Measurements from ENCODE around the gene RCOR2. TPM values are rescaled to one million over a fixed set of nuclear protein-coding genes. Genes with fewer than 3 reads are reported as not detected.

Gene RCOR2
- total and polyA plus RNA-seq, 2 of the 13 experiments (the other 11 are each of a cell fraction or from before 2014, with no cell fraction given) = 8.3 to 8.5 TPM

DNA sequence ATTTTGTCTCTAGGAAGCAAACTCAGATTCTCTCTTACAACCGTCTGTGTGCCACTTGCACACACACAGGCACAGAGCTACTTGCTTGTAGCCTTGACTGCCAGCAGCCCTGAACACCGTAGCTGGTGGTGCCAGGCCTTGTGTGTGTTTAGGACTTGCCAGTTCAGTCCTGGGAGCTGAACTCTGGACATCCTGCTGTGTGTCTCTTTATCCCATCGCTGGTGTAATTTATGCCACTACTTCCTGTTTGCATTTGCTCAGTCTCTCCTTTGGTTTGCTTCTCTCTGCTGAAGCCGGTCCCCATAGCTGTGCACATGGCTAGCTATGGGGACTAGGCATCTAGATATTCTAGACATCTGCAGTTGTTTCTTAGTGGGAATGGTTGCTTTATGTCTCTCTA is 54.0 kb downstream of the RCOR2 start (continued):
- TF ChIP-seq MATR3 (CRISPR knock-in tag; IDR thresholded peaks at IDR 0.05) = no peak
- no peak for TF ChIP-seq ZMAT3 (CRISPR knock-in tag; conservative IDR thresholded peaks at IDR 0.05)
- TF ChIP-seq MYNN (CRISPR knock-in tag; IDR thresholded peaks at IDR 0.05; ENCODE audit: low read depth) = no peak
- TF ChIP-seq CBX1 (IDR thresholded peaks at IDR 0.05; ENCODE audit: low read depth) = no peak
- TF ChIP-seq ZNF672 (CRISPR knock-in tag; IDR thresholded peaks at IDR 0.05) = no peak
- TF ChIP-seq GATAD2A (CRISPR knock-in tag; IDR thresholded peaks at IDR 0.05) = peak; percentile 76
- TF ChIP-seq ZNF331 (CRISPR knock-in tag; IDR thresholded peaks at IDR 0.05) = peak; percentile 42; the same call in 1 of the 2 replicates
- no peak for TF ChIP-seq ZNF326 (CRISPR knock-in tag; IDR thresholded peaks at IDR 0.05; ENCODE audit: borderline replicate concordance)
- TF ChIP-seq FOXM1 (CRISPR knock-in tag; IDR thresholded peaks at IDR 0.05) = no peak
- peak; percentile 42; the same call in 1 of the 2 replicates for TF ChIP-seq ZNF792 (CRISPR knock-in tag; IDR thresholded peaks at IDR 0.05)
- TF ChIP-seq FOSL2 (CRISPR knock-in tag; IDR thresholded peaks at IDR 0.05) = 0 out of 2 replicates have a peak, but pooled peaks have one; percentile 18
- TF ChIP-seq, protein P1, sequence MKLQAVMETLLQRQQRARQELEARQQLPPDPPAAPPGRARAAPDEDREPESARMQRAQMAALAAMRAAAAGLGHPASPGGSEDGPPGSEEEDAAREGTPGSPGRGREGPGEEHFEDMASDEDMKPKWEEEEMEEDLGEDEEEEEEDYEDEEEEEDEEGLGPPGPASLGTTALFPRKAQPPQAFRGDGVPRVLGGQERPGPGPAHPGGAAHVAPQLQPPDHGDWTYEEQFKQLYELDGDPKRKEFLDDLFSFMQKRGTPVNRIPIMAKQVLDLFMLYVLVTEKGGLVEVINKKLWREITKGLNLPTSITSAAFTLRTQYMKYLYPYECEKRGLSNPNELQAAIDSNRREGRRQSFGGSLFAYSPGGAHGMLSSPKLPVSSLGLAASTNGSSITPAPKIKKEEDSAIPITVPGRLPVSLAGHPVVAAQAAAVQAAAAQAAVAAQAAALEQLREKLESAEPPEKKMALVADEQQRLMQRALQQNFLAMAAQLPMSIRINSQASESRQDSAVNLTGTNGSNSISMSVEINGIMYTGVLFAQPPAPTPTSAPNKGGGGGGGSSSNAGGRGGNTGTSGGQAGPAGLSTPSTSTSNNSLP (IDR thresholded peaks at IDR 0.05; ENCODE audit: low read depth, low read length) = 0 out of 2 replicates have a peak, but pooled peaks have one; percentile 25
- TF ChIP-seq, protein P2, sequence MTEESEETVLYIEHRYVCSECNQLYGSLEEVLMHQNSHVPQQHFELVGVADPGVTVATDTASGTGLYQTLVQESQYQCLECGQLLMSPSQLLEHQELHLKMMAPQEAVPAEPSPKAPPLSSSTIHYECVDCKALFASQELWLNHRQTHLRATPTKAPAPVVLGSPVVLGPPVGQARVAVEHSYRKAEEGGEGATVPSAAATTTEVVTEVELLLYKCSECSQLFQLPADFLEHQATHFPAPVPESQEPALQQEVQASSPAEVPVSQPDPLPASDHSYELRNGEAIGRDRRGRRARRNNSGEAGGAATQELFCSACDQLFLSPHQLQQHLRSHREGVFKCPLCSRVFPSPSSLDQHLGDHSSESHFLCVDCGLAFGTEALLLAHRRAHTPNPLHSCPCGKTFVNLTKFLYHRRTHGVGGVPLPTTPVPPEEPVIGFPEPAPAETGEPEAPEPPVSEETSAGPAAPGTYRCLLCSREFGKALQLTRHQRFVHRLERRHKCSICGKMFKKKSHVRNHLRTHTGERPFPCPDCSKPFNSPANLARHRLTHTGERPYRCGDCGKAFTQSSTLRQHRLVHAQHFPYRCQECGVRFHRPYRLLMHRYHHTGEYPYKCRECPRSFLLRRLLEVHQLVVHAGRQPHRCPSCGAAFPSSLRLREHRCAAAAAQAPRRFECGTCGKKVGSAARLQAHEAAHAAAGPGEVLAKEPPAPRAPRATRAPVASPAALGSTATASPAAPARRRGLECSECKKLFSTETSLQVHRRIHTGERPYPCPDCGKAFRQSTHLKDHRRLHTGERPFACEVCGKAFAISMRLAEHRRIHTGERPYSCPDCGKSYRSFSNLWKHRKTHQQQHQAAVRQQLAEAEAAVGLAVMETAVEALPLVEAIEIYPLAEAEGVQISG (CRISPR knock-in tag; IDR thresholded peaks at IDR 0.05) = 0 out of 2 replicates have a peak, but pooled peaks have one; percentile 47
- TF ChIP-seq XRCC5 (optimal IDR thresholded peaks at IDR 0.05; ENCODE audit: low read length) = peak; percentile 37
- TF ChIP-seq ZNF552 (CRISPR knock-in tag; IDR thresholded peaks at IDR 0.05; ENCODE audit: borderline replicate concordance) = no peak
- peak; percentile 75; the same call in 1 of the 2 replicates for TF ChIP-seq HDAC2 (CRISPR knock-in tag; IDR thresholded peaks at IDR 0.05)

Small RNA genes lying within 50 kb of the gene (small RNA-seq; reads per million reads assigned to genes)
- gene RNU6-1306P (ENCODE audit: insufficient read depth in 2 of 3, insufficient read length in 3 of 3, low read depth in 2 of 3, low replicate concordance in 1 of 3) = 0 reads per million in 3 experiments

Other genes starting within 250 kb of the RCOR2 start
- gene ATL3, start 245.8 kb downstream of the RCOR2 start, total RNA-seq (2016; rRNA removed; fragmentation: Illumina TruSeq; extraction: Trizol) = not detected in 2 replicates
- not detected in 2 replicates for gene ATL3, start 245.8 kb downstream of the RCOR2 start, polyA plus RNA-seq (2011; rRNA removed)
- gene RTN3, start 235.7 kb downstream of the RCOR2 start, total RNA-seq (2016; rRNA removed; fragmentation: Illumina TruSeq; extraction: Trizol) = 25.3 and 32.2 TPM in 2 replicates
- 40.9 and 41.1 TPM in 2 replicates for gene RTN3, start 235.7 kb downstream of the RCOR2 start, polyA plus RNA-seq (2011; rRNA removed)
- 6.5 and 10.4 TPM in 2 replicates for gene ZFTA, start 148.4 kb downstream of the RCOR2 start, total RNA-seq (2016; rRNA removed; fragmentation: Illumina TruSeq; extraction: Trizol)
- 3.9 and 5.6 TPM in 2 replicates for gene ZFTA, start 148.4 kb downstream of the RCOR2 start, polyA plus RNA-seq (2011; rRNA removed)
- 23.6 and 29.9 TPM in 2 replicates for gene SPINDOC, start 103.7 kb downstream of the RCOR2 start, total RNA-seq (2016; rRNA removed; fragmentation: Illumina TruSeq; extraction: Trizol)
- 21.4 and 24.8 TPM in 2 replicates for gene SPINDOC, start 103.7 kb downstream of the RCOR2 start, polyA plus RNA-seq (2011; rRNA removed)
- 13.9 and 17.4 TPM in 2 replicates for gene MARK2, start 78.1 kb downstream of the RCOR2 start, total RNA-seq (2016; rRNA removed; fragmentation: Illumina TruSeq; extraction: Trizol)
- gene MARK2, start 78.1 kb downstream of the RCOR2 start, polyA plus RNA-seq (2011; rRNA removed) = 13.5 and 14.6 TPM in 2 replicates
- gene NAA40, start 21.8 kb upstream of the RCOR2 start, total RNA-seq (2016; rRNA removed; fragmentation: Illumina TruSeq; extraction: Trizol) = 17.1 and 17.9 TPM in 2 replicates
- 11.1 and 14.3 TPM in 2 replicates for gene NAA40, start 21.8 kb upstream of the RCOR2 start, polyA plus RNA-seq (2011; rRNA removed)
- gene COX8A, start 57.5 kb upstream of the RCOR2 start, total RNA-seq (2016; rRNA removed; fragmentation: Illumina TruSeq; extraction: Trizol) = 393 and 406 TPM in 2 replicates
- gene COX8A, start 57.5 kb upstream of the RCOR2 start, polyA plus RNA-seq (2011; rRNA removed) = 202 and 217 TPM in 2 replicates
- gene OTUB1, start 69.3 kb upstream of the RCOR2 start, total RNA-seq (2016; rRNA removed; fragmentation: Illumina TruSeq; extraction: Trizol) = 58.8 and 78.7 TPM in 2 replicates
- gene OTUB1, start 69.3 kb upstream of the RCOR2 start, polyA plus RNA-seq (2011; rRNA removed) = 130 TPM in 2 replicates
- 0.02 TPM in 1 of 2 replicates, not detected in the other for gene FLRT1, start 118.8 kb upstream of the RCOR2 start, total RNA-seq (2016; rRNA removed; fragmentation: Illumina TruSeq; extraction: Trizol)
- 0.08 TPM in 2 replicates for gene FLRT1, start 118.8 kb upstream of the RCOR2 start, polyA plus RNA-seq (2011; rRNA removed)
- gene MACROD1, start 248.9 kb upstream of the RCOR2 start, total RNA-seq (2016; rRNA removed; fragmentation: Illumina TruSeq; extraction: Trizol) = 34.5 and 39.6 TPM in 2 replicates
- 23.1 and 33.3 TPM in 2 replicates for gene MACROD1, start 248.9 kb upstream of the RCOR2 start, polyA plus RNA-seq (2011; rRNA removed)

Data from HepG2 (cell line).